ENCODE measurements around the gene SYTL3. TPM values are rescaled to one million over a fixed set of nuclear protein-coding genes. Genes with fewer than 3 reads are reported as not detected.

SYTL3 gene
- total RNA-seq, 1 experiment from 2014 or later, result 0.09 TPM

DNA sequence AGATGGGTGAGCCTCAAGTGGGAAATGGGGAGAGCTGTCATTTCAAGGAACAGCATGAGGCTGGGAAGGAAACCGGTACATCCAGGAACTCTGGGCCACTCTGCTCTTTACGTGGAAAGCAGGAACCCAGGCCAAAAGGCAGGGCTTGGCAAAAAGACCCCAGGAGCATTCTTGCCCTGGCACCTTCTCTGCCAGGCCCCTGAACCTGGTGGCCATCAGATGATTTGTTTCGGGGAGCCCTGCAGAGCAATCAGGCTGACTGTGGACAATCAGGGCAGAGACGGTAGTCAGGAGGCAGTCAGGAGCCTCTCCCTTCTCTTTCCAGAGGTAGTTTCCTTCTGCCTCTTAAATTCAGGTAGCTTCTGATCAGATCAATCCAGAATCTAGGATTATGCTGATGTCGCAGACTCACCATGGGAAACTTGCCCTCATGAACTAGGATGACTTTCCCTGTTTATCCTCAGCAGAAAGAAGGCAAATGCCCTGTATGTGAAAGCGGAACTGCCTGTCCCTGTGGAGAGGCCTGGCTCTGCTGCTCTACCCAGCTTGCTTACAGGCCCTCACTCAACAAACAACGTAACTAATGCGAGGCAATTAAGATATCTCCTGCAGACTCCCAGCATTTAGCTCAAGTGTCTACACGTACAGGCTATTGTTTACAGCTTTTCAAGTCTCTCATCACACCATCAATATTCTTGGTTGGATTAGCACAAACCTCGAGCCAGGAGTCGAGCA is 132.7 kb downstream of the SYTL3 start:
- peak overlapping the region; percentile 51 to 80 (median 77); a peak in 4 of 7 replicates for H3K27ac Mint-ChIP-seq
- H3K4me3 Mint-ChIP-seq, result no peak overlapping the region
- peaks cover 1% of the 10 kb centered on the region; the same call in 1 of the 2 replicates for H3K79me2 ChIP-seq (ENCODE audit: insufficient read depth, low read length)
- no peak overlapping the region for H3K18ac ChIP-seq (ENCODE audit: insufficient read length, low read depth, low read length)
- H3K14ac ChIP-seq (ENCODE audit: insufficient read depth, low read length), result no peak overlapping the region
- no peaks in the 10 kb centered on the region for H3K9me3 Mint-ChIP-seq
- no peak overlapping the region for H3T11ph ChIP-seq (ENCODE audit: low read length)
- no peak overlapping the region for H3K4me2 ChIP-seq (ENCODE audit: insufficient read depth, insufficient read length, low read length)
- WGBS (ENCODE audit: extremely low coverage, insufficient read length, low lambda C conversion rate), result no CpG with 5 or more reads among the region's 11 CpGs
- DNase-seq, result no peak
- H3K4me1 Mint-ChIP-seq, result peaks cover 4 to 8% of the 10 kb centered on the region in 2 experiments; a peak in 3 of 4 replicates
- no peak overlapping the region for H2BK120ac ChIP-seq (ENCODE audit: low read depth, low read length, poor library complexity, severe bottlenecking)
- no peak overlapping the region for H2BK12ac ChIP-seq (ENCODE audit: insufficient read length, low read depth, low read length)
- no peaks in the 10 kb centered on the region for H3K27me3 Mint-ChIP-seq (ENCODE audit: low read depth)
- H2AFZ ChIP-seq (ENCODE audit: low read length), result no peak overlapping the region
- H4K5ac ChIP-seq (ENCODE audit: insufficient read length, low read depth, low read length), result no peak overlapping the region
- H3K9me3 ChIP-seq (ENCODE audit: control insufficient read depth, low read depth, low read length), result no peaks in the 10 kb centered on the region
- no peak overlapping the region for H3K23ac ChIP-seq (ENCODE audit: insufficient read length, low read depth, low read length)
- no peak overlapping the region for H2BK20ac ChIP-seq (ENCODE audit: low read depth, low read length, poor library complexity, severe bottlenecking)
- H3K9ac ChIP-seq (ENCODE audit: extremely low read depth, insufficient read length, low read length), result no peak overlapping the region
- no peak overlapping the region for H3K27ac ChIP-seq (ENCODE audit: insufficient read length, low read depth, low read length)
- H3K27me3 ChIP-seq (ENCODE audit: insufficient read depth, low read length), result no peaks in the 10 kb centered on the region
- H3K23me2 ChIP-seq (ENCODE audit: insufficient read length, low read depth, low read length, poor library complexity, severe bottlenecking), result no peaks in the 10 kb centered on the region
- H3K79me1 ChIP-seq (ENCODE audit: insufficient read depth, low read depth, low read length, poor library complexity, severe bottlenecking), result peaks cover 18% of the 10 kb centered on the region
- no peaks in the 10 kb centered on the region for H3K4me1 ChIP-seq (ENCODE audit: insufficient read depth, low read length)
- H3K56ac ChIP-seq (ENCODE audit: insufficient read length, low read depth, low read length), result no peak overlapping the region
- H2BK5ac ChIP-seq (ENCODE audit: insufficient read length, low read length), result no peak overlapping the region
- H2BK15ac ChIP-seq (ENCODE audit: low read depth, low read length), result no peak overlapping the region
- peaks cover 79 to 94% (median 91%) of the 10 kb centered on the region in 3 experiments for H3K36me3 Mint-ChIP-seq (ENCODE audit: insufficient read depth in 1 of 3, low read depth in 3 of 3)
- no peak overlapping the region for H4K8ac ChIP-seq (replicated peaks; ENCODE audit: insufficient read length, low read depth, low read length)
- no peaks in the 10 kb centered on the region for H4K20me1 ChIP-seq (ENCODE audit: control insufficient read depth, insufficient read depth, insufficient read length)
- no peak overlapping the region for H3K4ac ChIP-seq (ENCODE audit: low read depth, low read length)
- H4K91ac ChIP-seq (ENCODE audit: insufficient read length, low read depth, low read length), result no peak overlapping the region
- no peak overlapping the region for H2AK5ac ChIP-seq (ENCODE audit: insufficient read length, low read length)
- TF ChIP-seq, protein P1, sequence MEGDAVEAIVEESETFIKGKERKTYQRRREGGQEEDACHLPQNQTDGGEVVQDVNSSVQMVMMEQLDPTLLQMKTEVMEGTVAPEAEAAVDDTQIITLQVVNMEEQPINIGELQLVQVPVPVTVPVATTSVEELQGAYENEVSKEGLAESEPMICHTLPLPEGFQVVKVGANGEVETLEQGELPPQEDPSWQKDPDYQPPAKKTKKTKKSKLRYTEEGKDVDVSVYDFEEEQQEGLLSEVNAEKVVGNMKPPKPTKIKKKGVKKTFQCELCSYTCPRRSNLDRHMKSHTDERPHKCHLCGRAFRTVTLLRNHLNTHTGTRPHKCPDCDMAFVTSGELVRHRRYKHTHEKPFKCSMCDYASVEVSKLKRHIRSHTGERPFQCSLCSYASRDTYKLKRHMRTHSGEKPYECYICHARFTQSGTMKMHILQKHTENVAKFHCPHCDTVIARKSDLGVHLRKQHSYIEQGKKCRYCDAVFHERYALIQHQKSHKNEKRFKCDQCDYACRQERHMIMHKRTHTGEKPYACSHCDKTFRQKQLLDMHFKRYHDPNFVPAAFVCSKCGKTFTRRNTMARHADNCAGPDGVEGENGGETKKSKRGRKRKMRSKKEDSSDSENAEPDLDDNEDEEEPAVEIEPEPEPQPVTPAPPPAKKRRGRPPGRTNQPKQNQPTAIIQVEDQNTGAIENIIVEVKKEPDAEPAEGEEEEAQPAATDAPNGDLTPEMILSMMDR (conservative IDR thresholded peaks at IDR 0.05), result no peak

All from H9 (cell line).